NCI-H345 treated with DMSO at 0.1 percent for 48 hours (cell line): ENCODE measurements around the gene FAM120B.

Experiments used
- DNase-seq: peaks from one replicate; lab custom pipeline; 2025; ENCODE audit not compliant: unreplicated experiment; lab: John Stamatoyannopoulos, UW

FAM120B gene

DNA sequence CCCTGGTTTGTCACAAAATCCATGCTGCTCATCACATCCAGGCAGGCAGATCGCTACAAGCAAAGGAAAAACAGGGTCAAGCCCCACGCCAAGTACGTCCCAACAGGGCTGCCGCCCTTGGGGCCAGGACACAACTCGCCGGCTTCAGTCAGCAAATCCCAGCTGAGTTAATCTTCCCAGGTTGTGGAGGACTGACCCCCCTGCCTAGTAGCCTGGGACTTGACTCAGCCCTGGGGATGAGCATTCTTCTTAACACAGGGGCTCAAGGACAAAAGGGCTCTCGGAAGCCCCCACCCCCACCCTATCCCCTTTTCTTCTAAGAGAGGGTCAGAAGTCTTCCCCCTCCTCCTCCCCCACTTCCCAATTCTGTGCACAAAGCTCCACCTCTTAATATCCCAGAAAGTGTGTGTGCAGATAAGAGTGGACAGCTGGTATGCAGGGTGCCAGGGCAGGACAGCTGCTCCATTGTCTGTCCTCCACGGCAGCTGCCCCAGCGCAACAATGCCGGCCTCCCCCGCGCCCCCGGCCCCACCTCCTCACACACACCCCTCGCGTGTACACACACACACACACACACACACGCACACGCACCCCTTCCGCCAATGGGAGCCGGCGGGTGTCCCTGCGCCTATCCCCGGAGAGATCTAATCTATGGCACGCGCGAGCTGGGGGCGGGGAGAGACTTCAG, 20.2 kb upstream of the FAM120B start:
- DNase-seq, result no peak

DNA sequence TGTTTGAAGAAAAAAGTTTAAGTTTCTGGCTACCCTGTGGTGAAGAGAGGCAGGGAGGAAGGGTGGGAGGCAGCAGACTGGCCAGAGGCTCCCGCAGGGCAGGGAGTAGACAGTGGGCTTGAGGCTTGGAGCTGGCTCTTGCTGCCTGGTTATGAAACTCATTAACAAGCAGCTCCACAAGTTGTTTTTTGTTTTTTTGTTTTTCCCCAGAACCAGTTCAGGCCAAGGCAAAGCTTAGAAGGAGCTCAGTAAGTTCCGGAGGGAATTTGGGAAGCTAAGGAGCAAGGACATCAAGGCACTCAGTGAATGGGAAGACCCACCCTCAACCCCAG, 19.7 kb upstream of the FAM120B start:
- DNase-seq, result no peak

DNA sequence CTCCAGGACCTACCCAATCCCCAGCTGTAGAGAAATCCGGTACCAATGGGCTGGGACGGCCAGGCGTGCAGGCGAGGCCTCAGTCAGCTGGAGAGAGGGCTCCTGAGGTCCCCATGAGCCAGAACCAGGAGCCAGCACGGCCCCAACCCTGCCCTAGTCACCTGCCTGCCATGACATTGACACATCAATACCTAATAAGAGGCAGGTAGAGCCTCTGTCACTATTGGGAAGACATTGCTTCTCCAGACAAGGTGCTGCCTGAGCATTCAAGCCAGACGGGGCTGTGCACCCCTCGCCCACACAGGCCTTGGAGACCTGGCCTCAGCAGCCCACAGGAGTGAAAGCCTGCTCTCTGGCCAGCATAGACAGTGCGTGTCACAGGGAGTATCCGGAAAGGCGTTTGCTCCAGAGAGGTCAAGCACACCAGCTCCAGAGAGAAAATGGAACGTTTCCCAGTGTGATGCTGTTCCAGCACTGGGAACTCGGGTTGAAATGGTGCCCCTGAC, 19.1 kb upstream of the FAM120B start:
- DNase-seq, result no peak

DNA sequence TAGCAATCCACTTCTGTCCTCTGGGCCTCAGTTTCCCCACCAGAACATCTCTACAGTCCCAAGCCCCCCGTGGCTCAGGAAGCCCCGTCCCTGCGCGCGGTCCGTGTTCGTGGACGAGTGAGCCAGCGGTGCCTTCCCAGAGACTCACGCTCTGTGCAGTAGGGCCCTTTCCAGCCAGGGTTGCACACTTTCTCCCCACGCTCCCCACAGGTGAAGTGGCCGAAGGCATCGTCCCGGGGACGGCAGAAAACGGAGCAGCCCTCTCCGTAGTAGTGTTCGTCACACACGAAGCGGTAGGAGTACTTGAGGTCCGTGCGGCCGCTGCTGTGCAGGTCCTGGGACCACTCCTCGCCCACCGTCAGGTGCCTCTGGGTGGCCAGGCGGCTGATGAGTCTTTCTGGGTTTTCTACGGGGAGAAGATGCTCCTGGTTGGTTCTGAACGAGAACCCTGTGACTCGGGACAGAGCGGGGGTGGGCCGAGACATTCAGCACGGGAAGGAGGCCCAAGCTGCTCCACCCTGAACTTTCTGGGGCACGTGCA, 18.4 kb upstream of the FAM120B start:
- no peak for DNase-seq

DNA sequence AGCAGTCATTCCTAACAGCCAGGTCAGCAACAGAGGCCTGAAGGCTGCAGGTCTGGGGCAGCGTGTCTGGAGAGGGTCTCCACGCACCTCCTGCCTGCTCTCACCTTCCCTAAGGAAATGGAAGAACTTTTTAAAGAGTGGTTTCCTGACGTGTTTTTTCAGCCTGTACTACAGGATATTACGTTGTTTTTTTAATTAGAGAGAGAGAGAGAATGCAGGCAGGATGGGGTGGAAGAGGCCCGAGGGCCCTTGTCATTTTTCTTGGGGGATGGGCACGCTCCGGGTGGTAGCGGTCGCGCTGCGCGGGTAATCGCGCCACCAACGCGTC, 17.7 kb upstream of the FAM120B start:
- DNase-seq, result no peak

DNA sequence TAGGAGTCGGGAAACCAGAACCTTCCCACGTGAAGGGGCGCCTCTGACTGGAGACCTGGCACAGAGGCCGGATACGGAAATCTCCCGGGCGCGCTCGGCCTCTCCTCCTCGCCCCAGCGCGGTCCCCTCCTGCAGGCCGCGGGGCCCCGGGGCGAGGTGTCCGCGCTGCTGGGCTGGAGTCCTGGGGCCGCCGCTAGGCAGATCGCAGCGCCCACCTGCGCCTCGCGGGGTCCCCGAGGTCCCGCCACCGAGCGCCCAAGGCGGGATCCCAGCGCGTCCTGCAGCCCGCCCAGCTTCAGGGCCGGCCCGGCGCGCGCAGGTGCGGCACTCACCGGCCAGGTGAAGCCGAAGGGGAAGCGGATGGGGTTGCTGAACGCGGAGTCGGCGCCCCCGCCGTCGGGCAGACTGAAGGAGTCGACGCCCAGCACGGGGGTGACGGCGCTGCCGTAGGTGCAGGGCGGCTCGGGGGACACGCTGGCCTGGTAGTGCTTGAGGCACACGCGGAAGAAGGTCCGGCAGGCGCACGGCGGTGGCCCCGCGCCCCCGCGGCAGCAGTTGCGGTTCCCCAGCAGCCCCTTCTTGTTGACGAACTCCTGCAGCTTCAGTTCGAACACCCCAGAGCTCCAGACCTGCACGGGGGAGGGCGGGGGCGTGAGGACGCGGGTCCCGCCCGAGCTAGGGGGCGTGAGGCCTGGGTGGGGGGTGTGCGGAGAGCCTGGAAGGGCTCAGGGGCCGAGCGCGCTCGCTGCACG, 17.2 kb upstream of the FAM120B start:
- no peak for DNase-seq

DNA sequence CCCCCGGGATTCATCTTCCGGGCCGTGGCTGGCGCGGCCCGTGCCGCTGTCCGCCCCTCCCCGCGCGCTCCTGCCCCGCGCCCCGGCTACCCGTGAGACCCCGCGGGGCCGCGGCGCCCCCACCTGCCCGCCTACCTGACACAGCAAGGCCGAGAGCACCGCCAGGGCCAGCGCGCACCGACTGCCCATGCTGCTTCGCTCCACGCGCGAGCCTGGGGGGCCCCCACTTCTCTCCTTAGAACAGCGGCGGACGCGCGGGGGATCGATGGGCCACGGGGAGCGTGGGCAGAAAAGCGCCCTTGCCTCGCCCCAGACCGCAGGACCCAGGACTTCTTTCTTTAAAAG, 16.6 kb upstream of the FAM120B start:
- no peak for DNase-seq

DNA sequence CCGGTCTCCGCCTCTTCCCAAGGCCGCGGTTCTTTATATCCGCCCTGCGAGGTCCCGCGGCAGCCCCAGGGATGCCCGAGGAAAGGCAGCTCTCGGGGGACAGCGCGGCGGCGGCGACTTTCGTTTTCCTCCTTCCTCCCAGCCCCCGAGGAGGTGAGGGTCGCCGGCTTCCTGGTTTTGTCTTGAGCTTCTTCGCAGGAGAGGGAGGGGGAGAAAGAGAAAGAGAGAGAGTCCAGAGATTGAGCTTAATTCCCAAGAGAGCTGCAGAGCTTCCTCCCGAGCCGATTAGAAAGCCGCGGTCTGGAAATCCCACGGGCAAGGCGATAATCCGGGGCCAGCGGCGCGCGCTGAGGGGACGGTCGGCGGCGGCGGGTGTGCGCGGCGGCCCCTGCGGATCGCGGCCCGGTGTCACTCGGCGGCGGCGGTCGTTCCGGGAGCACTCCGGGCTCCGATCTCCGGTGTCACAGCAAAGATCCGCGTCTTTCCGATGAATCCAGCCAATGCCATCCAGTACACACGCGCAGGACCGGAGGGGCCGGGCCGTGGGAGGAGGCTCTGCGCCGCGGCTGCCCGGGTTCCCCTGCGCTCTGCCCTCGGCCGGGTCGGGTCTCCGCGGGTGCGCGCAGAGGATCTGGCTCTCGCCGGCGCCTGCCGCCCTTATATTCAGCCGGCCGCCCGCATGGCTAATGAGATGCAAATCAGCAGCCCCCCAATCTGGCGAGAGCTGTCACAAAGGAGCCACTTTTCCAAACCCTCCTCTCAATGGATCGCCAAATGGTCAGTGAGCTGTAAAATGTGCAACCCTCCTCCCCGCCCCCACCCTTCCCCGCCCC, 16.0 kb upstream of the FAM120B start, which contains the start of gene DLL1:
Gene DLL1 (minus strand): TSS at position 783 of the 833 bp plus-strand sequence. CDS start 939 bp downstream, outside the sequence.
- peak; percentile 31 for DNase-seq

DNA sequence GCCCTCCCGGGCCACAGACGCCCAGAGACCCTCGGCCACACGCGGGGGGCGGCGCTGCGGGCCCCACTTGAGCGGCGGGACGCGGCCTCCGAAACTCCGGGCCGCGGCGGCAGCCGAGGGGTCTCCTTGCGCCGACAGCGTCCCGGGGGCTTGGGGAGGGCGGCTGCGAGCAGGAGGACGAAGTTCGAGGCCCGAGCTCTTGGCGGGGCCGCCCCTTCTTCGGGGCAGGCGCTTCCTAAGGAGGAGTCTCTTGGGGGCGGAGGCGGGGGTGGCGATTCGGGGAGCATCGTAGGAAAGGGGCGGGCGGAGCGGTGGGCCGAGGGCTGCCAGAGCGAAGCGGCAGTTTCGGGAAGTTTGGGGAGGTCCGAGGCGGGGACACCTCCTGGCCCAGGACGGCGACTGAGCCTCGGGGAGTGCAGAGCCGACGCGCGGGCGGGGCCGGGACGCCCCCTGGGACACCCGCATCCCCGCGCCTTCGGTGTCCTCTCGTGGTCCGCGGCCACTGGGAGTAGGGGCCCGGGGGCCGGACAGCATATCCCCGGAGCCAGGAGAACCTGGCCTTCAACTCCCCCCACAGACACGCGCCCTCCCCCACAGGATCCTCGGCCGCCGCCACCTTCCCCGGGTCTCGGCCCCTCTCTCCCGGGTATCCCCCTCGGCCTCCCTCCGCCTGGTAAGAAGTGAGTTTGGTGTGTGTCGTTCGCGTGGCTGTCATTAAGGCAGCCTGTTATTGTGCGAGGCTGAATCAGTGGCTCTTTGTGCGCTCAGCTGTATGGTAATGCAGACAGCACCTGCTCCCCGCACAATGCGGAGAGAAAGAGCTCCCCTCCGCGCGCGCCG, 15.1 kb upstream of the FAM120B start:
- DNase-seq, result peak; percentile 87

DNA sequence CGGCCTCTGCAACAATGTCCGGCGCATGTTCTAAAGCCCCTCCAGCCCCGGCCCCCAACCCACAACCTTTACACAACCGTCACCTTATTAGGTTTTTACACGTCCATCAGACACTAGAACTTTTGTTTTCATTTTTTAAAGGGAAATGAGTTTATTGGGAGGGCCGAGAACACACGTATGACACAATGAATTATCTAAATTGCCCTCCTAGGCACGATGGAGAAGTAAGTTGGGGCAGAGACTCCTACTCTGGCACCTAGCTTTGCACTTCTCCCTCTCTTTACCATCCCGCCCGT, 14.5 kb upstream of the FAM120B start:
- DNase-seq, result no peak

DNA sequence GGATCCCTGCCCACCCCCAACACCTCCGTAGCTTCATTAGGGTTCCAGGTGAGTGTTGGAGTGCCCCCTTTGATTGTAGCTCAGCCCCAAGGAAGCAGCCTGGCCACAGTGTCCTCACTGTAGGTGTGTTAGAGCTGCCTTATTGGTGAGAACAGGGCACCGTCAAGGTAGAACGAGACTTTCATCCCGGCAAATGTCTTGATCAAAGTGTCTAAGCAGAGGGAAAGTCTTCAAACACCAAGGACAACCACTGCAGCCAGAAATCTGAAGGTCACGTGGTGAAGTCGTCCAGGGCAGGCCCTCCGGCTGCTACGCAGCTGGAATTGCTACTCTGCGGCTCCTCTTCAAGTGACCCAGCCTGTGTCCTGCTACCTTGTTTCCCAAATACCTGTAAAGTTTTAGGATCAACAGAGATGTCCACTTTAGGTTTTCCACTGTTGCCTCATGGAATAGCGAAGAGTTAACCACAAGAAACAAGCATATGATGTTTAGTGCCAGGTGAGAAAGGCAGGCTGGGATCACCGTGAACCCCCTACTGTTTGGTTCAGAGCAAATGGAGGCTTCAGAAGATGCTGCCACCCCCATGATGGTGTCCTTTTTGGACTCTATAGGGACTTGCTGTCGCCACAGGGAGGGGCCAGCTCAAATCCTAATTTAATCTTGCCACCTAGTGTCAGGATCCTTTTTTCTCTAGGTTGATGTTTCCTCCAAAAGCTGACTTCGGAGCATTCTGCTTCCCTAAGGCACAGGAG, 14.0 kb upstream of the FAM120B start:
- DNase-seq, result peak; percentile 82

DNA sequence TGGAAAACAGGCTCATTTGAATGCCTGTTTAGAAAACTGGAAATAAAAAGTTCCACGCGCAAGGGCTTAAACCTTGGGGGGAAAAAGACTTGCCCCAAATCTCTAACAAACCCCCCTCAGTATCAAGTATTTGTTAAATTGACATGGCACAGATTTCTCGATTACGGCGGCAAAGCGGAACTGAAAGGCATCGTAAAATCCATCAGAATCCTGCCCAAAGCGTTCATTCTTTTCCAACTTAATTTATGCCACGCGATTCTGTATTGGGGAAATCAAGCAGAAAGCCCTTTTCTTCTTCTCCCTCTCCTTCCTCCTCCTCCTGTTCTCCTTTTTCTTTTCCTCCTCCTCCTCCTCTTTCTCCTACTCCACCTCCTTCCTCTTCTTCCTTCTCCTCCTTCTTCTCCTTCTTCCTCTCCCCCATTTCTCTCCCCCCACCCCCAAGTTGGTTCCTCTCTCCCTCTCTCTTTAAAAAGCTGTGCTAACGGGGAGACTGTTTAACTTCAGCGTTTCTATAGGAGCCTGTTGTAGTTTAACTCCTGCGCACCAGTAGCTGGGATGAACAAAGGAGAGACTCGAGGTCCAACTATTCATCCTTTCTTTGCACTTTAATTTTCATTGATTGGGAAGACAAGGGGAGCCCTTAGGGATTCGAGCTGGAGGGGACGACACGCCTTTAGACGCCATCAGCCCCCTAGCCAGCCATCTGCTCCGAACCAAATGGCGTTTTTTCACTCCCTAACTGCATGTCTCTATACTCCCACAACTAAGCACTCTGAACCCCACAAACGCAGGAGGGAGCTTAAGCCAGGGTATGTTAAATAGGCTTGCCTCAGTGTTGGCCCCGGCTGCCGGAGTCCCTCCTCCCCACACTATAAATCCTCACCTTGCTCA, 13.0 kb upstream of the FAM120B start:
- peak; percentile 45 for DNase-seq

DNA sequence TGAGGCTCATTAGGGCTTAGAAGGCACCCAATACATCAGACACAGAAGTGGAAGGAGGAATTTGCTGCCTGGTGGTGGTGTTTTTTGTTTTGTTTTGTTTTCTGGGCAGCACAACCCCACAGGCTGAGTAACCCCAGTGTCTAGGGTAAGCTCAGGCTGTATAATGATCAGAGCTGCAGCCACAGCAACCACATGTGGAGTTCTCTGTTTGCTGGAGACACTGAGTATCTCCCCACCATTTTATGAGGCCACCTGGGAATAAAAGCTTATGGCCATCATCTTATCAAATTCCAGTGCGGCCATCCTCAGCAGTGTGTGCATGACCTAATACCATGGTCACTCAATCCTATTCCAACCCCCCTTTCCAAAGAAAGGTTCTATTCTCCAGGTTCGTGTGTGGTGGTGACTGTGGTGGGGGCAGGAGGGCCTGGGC, 12.2 kb upstream of the FAM120B start:
- no peak for DNase-seq

DNA sequence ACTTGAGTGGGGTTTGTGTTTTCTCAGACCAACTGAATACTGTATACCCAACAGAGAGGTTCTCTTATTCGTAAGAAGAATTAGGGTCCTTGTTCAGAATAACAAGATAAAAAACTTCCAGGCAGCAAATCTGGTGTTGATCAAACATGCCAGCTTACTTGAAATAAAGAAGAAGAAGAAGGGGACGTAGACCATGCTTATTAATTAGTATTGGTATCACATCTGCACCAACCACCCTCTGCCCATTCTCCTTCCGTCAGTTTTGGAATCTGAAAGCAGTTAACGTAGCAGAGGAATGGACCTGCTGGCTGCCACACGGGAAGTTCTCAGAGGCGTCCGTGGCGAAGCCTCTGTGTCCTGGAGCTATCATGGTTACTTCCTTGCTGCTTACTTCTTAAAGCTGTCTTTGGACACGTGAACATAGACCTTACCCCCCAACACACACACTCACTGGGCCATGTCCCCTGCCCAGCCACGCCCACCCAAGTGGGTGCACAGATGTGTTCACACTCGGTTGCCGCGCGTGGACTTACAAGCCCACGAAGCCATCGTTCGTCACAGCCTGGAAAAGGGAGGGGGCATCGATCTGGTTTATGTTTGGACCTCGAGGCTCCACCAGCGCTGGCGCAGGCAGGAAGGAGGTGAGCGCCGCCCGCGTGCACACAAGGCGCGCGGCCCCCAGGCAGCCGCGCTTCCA, 11.6 kb upstream of the FAM120B start:
- DNase-seq, result no peak

DNA sequence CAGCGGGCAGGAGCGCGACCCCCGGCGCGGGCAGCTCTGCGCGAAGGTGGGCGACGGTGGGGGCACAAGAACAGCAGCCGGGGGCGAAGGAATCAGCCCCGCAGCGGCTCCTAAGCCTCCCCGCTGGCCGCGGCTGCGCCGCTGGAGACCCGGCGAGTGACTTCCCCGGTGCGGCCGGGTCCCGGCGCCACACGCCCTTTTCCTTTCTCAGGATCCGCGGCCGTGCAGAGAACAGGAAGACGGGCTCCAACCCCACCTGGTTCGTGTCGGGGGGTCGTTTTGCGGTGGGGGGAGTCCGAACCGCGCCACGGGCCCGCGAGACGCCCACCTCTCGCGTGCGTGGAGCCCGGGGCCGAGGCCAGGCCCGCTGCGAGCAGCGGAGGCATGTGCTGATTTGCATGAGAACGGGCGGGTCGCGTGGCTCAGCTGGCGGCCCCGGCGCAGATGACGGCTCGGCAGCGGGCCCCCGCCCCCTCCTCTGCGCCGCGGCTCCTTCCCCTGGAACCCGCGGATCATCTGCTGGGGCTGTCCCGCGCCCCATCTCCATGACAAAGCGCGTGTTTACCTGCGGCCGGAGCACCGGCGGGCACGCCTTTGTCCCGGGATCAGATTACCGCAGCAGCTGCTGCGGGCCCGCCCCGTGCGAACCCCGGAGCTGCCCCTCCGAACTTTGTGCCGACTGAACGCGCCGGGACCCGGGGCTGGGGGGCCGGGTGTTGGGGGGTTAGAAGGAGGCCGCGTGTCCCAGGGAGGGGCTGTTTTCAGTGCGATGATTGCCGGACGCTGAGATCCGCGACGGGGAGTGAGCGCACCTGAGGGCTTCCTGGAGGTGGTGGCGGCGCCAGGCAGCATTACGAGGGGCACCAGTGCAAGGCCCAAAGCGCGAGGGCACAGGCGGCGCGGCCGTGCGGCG, 10.8 kb upstream of the FAM120B start:
- peak; percentile 32 for DNase-seq

DNA sequence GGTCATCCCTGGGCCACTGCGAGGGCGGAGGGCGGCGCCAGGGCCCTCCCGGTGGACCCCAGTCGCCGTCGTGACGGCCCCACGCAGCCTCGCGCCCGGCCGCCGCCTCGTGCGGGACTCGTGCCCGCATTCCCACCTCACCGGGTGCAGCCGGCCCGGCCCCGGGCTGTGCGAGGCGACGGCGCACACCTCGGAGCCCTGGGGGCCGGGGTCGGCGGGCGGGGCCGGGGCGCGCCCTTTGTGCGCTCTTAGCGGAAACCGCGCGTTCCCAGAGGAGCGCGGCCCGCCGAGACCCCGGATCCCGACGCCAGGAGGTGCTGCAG, 10.2 kb upstream of the FAM120B start:
- DNase-seq, result peak; percentile 47

DNA sequence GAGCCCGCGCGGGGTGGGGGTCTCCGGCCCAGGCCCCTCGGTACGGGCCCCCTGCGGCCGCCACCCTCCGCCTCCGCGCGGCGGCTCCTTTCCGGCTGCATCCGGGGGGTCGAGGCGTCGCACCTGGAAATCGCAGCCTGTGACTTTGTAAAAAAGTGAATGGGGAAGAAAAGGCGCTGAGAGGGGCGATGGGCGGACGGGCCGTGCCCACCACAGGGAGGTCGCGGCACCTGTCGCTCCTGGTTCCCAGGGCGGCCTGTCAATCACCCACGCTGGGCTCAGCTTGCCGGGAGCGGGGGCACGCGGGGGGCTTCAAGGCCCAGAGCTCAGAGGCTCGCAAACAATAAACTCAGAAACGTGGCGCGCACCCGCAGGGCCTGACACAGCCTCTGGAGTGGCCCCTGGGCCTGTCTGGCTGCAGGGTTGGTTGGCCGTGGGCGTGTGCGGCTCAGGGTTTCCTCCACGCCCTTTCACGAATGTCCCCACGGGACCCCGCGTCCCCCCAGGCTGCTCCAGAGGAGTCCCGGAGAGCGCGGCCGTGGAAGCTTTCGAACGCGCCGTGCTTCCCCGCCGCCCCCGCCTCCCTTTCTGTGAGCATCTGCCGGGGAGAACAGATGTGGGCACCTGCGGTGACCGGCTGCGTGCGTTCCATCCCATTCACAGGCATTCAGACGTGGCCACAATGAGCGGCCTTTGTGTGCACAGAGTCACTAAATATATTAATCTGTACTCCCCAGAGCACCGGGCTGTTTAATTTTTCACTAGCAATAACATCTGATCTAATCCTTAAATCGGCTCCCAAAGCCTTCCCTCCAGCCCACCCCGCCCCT, 9.6 kb upstream of the FAM120B start:
- DNase-seq, result peak; percentile 80
